Measurements from ENCODE around the gene CRYGD.
"Not testable (repeated sequence)": the region's sequence is repeated elsewhere in the genome, so short reads cannot be mapped to it uniquely, and the experiment has no call there.

The CRYGD gene

GRCh38 chr2:208124013-208124715 is at the start of gene CRYGD:
CRYGD (minus strand) TSS chr2:208124524; CDS start chr2:208124473, 51 bp downstream.
- peak; percentile 22 to 28 for DNase-seq

DNA sequence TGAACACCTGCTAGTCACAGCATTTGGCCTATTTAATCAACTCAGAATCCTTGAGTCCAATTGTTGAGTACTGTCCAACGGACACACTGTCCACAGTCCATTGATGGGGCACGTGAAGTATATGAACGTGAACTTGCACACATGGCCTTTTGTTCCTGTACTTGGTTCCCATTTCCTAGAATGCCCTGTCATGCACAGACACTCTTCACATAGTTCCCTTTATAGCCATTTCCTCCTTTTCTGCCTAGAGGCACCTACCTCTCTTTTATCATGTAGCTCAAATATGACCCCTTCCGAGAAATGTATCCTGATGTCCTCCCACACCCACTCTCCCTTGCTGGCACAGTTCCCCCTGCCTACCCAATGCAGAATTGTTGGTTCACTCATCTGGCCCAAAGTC is 47.8 kb upstream of the CRYGD start:
- DNase-seq: no peak

GRCh38 chr2:208164951-208165755 is 40.8 kb upstream of the CRYGD start:
- no peak for DNase-seq

DNA sequence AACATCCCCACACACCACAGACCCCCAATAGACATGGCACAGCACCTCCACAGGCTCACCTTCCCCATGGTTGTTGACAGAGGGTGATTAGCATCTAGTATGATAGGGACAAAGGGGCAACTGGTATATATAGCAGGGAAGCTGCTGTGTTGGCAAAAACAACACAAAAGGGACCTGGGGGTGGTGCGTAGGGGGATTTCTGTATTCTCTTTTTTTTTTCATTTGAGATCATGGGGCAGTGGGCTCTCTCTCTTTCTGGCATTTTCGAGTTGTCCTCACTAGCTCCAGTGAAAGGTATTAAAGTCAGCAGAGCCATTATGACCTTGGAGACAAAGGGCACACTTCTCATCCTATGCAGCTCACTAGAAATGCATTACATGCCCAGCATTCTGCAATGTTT is 39.2 kb upstream of the CRYGD start, which contains the start of gene CRYGA:
Gene CRYGA (minus strand): TSS at position 101 of the 400 bp plus-strand sequence. CDS start 33 bp downstream, at position 68.
- DNase-seq: no peak

- no peak for DNase-seq
Measured at GRCh38 chr2:208156439-208156838, 32.1 kb upstream of the CRYGD start.

- DNase-seq: no peak
Measured at GRCh38 chr2:208153156-208153555, 28.8 kb upstream of the CRYGD start.

GRCh38 chr2:208150956-208151355 is 26.6 kb upstream of the CRYGD start:
- DNase-seq: no peak

GRCh38 chr2:208150094-208150493 is 25.8 kb upstream of the CRYGD start:
- no peak for DNase-seq

DNA sequence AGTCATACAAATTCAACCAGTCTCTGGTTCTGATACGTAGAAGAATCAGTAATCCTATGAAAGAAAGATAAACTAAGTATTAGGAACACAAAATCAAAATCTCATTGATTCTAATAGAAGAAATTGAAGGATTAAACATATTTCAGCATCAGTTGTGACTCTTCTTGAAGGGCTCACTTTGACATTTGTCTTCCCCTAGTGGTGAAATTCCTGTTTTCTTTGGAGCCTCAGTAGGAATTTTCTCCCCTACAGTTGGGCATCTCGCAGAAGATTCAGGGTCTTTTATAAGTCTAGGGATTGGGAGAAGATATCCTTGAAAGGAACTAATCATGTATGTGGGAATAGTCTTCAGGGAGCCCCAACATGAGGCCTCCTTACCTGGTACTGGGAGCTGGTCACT is 24.5 kb upstream of the CRYGD start:
- no peak for DNase-seq

GRCh38 chr2:208147759-208148158 is 23.4 kb upstream of the CRYGD start:
- no peak for DNase-seq

GRCh38 chr2:208147008-208147407 is 22.7 kb upstream of the CRYGD start:
- DNase-seq: no peak

GRCh38 chr2:208146006-208146405 is 21.7 kb upstream of the CRYGD start, which contains the start of gene CRYGB:
CRYGB (minus strand) TSS chr2:208146158; CDS start chr2:208146120, 38 bp downstream.
- DNase-seq: no peak

DNA sequence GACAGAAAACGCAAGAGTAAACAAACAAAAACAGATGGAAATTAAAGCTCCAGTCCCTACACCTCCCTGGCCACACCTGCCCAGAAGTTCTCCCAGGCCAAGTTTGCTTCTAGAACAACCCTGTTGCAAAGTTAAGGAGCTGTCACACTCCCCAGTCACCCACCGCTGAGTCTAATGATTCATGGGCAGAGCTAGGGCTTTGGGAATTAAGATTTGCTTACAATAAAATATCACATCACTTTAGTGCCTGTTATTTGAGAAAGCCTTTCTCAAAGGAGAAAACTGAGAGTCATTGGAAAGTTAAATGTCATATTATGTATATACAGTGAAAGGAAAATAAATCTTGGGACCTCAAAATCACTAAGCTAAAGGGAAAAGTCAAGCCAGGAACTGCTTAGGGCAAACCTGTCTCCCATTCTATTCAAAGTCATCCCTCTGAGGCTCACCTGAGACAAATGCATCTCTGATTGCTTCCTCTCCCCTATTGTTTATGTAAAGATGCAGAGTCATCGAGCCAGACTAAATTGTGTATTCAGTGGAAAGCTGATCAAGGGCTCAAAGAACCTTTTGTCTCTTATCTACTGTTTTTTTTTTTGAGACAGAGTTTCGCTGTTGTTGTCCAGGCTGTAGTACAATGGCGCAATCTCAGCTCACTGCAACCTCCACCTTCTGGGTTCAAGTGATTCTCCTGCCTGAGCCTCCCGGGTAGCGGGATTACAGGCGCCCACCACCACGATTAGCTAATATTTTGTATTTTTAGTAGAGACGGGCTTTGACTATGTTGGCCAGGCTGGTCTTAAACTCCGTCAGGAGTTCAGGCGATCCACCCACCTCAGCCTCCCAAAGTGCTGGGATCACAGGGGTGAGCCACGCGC is 18.8 kb upstream of the CRYGD start:
- no peak for DNase-seq

GRCh38 chr2:208142240-208142924 is 18.1 kb upstream of the CRYGD start:
- no peak for DNase-seq

GRCh38 chr2:208139447-208139846 is 15.1 kb upstream of the CRYGD start:
- DNase-seq: no peak

- not testable (repeated sequence) for DNase-seq
Measured at GRCh38 chr2:208138334-208138733, 14.0 kb upstream of the CRYGD start.

GRCh38 chr2:208136716-208137094 is 12.4 kb upstream of the CRYGD start:
- no peak for DNase-seq

GRCh38 chr2:208135794-208136715 is 11.7 kb upstream of the CRYGD start:
- DNase-seq: no peak

DNA sequence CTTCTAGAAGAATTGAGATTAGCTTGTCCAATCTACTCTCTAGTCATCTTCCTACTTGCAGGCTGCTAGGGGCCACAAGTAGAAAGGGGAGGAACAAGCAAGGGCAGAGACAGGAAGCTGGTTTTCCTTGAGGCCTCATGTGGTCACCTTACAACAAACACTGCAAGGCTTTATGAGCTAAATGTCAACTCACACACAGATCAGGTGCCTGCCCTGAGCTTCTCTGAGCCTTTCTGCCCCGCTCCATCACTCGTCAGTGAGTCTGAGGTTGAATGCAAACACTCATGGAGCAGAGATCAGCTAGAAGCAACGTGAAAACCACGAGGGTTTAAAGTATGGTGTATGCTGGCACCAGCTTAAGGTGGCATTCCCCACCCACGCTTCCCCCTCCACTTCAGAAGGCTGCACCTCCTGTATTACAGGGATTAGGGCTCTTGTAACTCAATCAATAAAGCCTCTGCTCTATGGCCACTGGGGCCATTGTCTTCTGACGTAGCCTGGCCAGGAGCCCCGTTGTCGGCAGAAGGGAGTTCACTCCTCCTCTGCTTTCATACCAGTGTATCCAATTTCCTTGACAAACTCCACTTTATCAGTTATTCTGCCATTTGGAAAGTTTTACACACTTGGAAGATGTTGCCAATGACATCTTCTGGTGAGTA is 10.7 kb upstream of the CRYGD start:
- DNase-seq: peak; percentile 19 to 23

GRCh38 chr2:208130712-208131110 is 6.4 kb upstream of the CRYGD start:
- no peak for DNase-seq

Measured in activated T-cell treated with anti-CD3 and anti-CD28 coated beads, Interleukin-2, amount 50 U/mL, for 48 hours (primary cell).